H1 (cell line): ENCODE data around the gene SLC41A1.
A peak's percentile ranks its signal among the peaks of the same experiment; 100 is the strongest.

Experiments used
- BCL11A ChIP-seq, 2 experiments: IDR thresholded peaks; one replicate each; pipeline ENCODE4 v1.6.1; 2011; ENCODE audit warnings: low read depth in 2 of 2, low read length in 2 of 2, mild to moderate bottlenecking in 2 of 2
- CTCF ChIP-seq, 3 experiments: IDR thresholded peaks; 1 replicate in 2 of 3; 2 replicates in 1 of 3; pipeline versions ENCODE4 v1.5.1 to v1.6.1; 2011; ENCODE audit warnings: low read length in 3 of 3, mild to moderate bottlenecking in 3 of 3, inconsistent platforms in 2 of 3, low read depth in 1 of 3, moderate library complexity in 1 of 3; ENCODE audit not compliant: insufficient read depth in 1 of 3; ENCODE audit errors: control extremely low read depth in 1 of 3
- EGR1 ChIP-seq: IDR thresholded peaks from 2 replicates; pipeline ENCODE4 v1.6.1; 2011; ENCODE audit warnings: low read depth, low read length, borderline replicate concordance
- EZH2 ChIP-seq: fragments of 200-600 bp; sonication (generic); IDR thresholded peaks from 2 replicates; pipeline ENCODE4 v1.7.1; 2012; ENCODE audit warnings: low read depth, mild to moderate bottlenecking, moderate library complexity, low read length, inconsistent platforms; ENCODE audit not compliant: severe bottlenecking
- KDM1A ChIP-seq: fragments of 200-600, 300-600 bp; sonication (generic); IDR thresholded peaks from 2 replicates; pipeline ENCODE4 v1.7.1; 2016; ENCODE audit warnings: mild to moderate bottlenecking, low read length, borderline replicate concordance
- KDM5A ChIP-seq: fragments of 200-600 bp; IDR thresholded peaks from 2 replicates; pipeline ENCODE4 v1.7.1; 2012; ENCODE audit warnings: mild to moderate bottlenecking, low read length, inconsistent platforms, mixed read lengths
- MAFK ChIP-seq: IDR thresholded peaks from 2 replicates; pipeline ENCODE4 v1.6.1; 2012; ENCODE audit warnings: low read depth, mild to moderate bottlenecking, improper control_type of control experiment, low read length
- POLR2A ChIP-seq, 2 experiments: IDR thresholded peaks; 1 replicate in 1 of 2; 2 replicates in 1 of 2; pipeline ENCODE4 v1.6.1; 2011; ENCODE audit warnings: low read depth in 2 of 2, low read length in 2 of 2, mild to moderate bottlenecking in 2 of 2; ENCODE audit errors: control extremely low read depth in 1 of 2
- POLR2AphosphoS5 ChIP-seq: IDR thresholded peaks from 2 replicates; pipeline ENCODE4 v1.6.1; 2011; ENCODE audit warnings: low read depth, low read length
- RAD21 ChIP-seq, 2 experiments: IDR thresholded peaks in 1 of 2; conservative IDR thresholded peaks in 1 of 2; 2 replicates each; pipeline ENCODE4 v1.6.1; 2011; ENCODE audit warnings: low read depth in 2 of 2, low read length in 2 of 2, improper control_type of control experiment in 1 of 2, inconsistent platforms in 1 of 2, mild to moderate bottlenecking in 1 of 2, moderate library complexity in 1 of 2
- RFX5 ChIP-seq: IDR thresholded peaks from 2 replicates; pipeline ENCODE4 v1.6.1; 2011; ENCODE audit warnings: low read depth, low read length, improper control_type of control experiment, borderline replicate concordance

- TF ChIP-seq CTCF (IDR thresholded peaks at IDR 0.05; ENCODE audit: control extremely low read depth in 1 of 3, insufficient read depth in 1 of 3, low read depth in 1 of 3, low read length in 3 of 3), result no peak; a peak in 1 of 4 replicates
- TF ChIP-seq MAFK, result no peak
- TF ChIP-seq KDM1A, result peak; percentile 99
- no peak for TF ChIP-seq KDM5A
- no peak for TF ChIP-seq RFX5
- TF ChIP-seq POLR2A (IDR thresholded peaks at IDR 0.05; ENCODE audit: control extremely low read depth in 1 of 2, low read depth in 2 of 2, low read length in 2 of 2), result peak in 1 of 2 experiments; percentile 80; a peak in 2 of 3 replicates
- TF ChIP-seq EZH2, result no peak
- TF ChIP-seq EGR1, result peak; percentile 51; the same call in 1 of the 2 replicates
- no peak for TF ChIP-seq BCL11A (IDR thresholded peaks at IDR 0.05; ENCODE audit: low read depth in 2 of 2, low read length in 2 of 2)
- no peak for TF ChIP-seq RAD21 (IDR thresholded peaks at IDR 0.05 in 1 of 2, conservative IDR thresholded peaks at IDR 0.05 in 1 of 2; ENCODE audit: low read depth in 2 of 2, low read length in 2 of 2)
- TF ChIP-seq POLR2AphosphoS5, result peak; percentile 23; the same call in 1 of the 2 replicates
These were observed 62.6 kb downstream of the SLC41A1 start, which contains the start of gene NUCKS1 for GRCh38 chr1:205750138-205751035.
